Spleen (tissue), 11 donors: ENCODE results near the gene HMGCR. TPM values are rescaled to one million over a fixed set of nuclear protein-coding genes. Genes with fewer than 3 reads are reported as not detected.

Experiments used
- DNase-seq: peaks from one replicate; pipeline ENCODE4 v3.0.0-alpha.2; 2020
- H3K27ac ChIP-seq, 8 donors: fragments of 200-600 bp; sonication (generic) in 7 of 8; 1 replicate in 4 of 8; 2 replicates in 4 of 8; pipeline versions ENCODE4 v1.5.0 to v1.8.0; 2016 to 2021; ENCODE audit warnings: inconsistent platforms in 4 of 8, mild to moderate bottlenecking in 4 of 8, moderate library complexity in 1 of 8
- H3K27me3 ChIP-seq, 7 donors: fragments of 200-600 bp; sonication (generic) in 6 of 7; replicated peaks in 1 of 7; 1 replicate in 4 of 7; 2 replicates in 3 of 7; pipeline versions ENCODE4 v1.5.0 to v1.8.0; 2016 to 2021; ENCODE audit warnings: inconsistent platforms in 3 of 7, mild to moderate bottlenecking in 1 of 7
- H3K36me3 ChIP-seq, 6 donors: fragments of 200-600 bp; sonication (generic) in 5 of 6; 1 replicate in 4 of 6; 2 replicates in 2 of 6; pipeline versions ENCODE4 v1.5.0 to v1.8.0; 2016 to 2021; ENCODE audit warnings: inconsistent platforms in 2 of 6
- H3K4me1 ChIP-seq, 6 donors: fragments of 200-600 bp; sonication (generic) in 5 of 6; 1 replicate in 3 of 6; 2 replicates in 3 of 6; pipeline versions ENCODE4 v1.5.0 to v1.8.0; 2016 to 2021; ENCODE audit warnings: inconsistent platforms in 3 of 6
- H3K4me3 ChIP-seq, 8 donors: fragments of 200-600 bp; sonication (generic) in 7 of 8; 1 replicate in 4 of 8; 2 replicates in 4 of 8; pipeline versions ENCODE4 v1.5.0 to v1.8.0; 2016 to 2021; ENCODE audit warnings: inconsistent platforms in 4 of 8, mild to moderate bottlenecking in 4 of 8, moderate library complexity in 2 of 8
- H3K9me3 ChIP-seq, 8 donors: fragments of 200-600 bp; sonication (generic) in 7 of 8; 1 replicate in 4 of 8; 2 replicates in 4 of 8; pipeline versions ENCODE4 v1.5.0 to v1.8.0; 2016 to 2021; ENCODE audit warnings: inconsistent platforms in 4 of 8
- CTCF ChIP-seq, 11 experiments: fragments of 200-600 bp in 7 of 11; fragments of 450-650 bp in 4 of 11; sonication (generic) in 4 of 11; IDR thresholded peaks in 8 of 11; conservative IDR thresholded peaks in 3 of 11; 1 replicate in 7 of 11; 2 replicates in 4 of 11; pipeline versions ENCODE4 v1.4.0 to v1.8.0; 2016 to 2021; ENCODE audit warnings: antibody characterized with exemption in 11 of 11, inconsistent platforms in 4 of 11, mild to moderate bottlenecking in 1 of 11
- POLR2A ChIP-seq, 3 donors: fragments of 450-650 bp; IDR thresholded peaks; one replicate each; pipeline ENCODE4 v1.5.1; 2017; ENCODE audit warnings: antibody characterized with exemption in 3 of 3, mild to moderate bottlenecking in 1 of 3
- POLR2AphosphoS5 ChIP-seq, 3 donors: sonication (generic); formaldehyde crosslinking; IDR thresholded peaks; one replicate each; pipeline ENCODE4 v1.5.1; 2017; ENCODE audit warnings: antibody characterized with exemption in 3 of 3
- WGBS, 5 donors: extraction: QIAGEN DNeasy Blood & Tissue Kit in 3 of 5; methylation state at CpG; one replicate each; pipeline versions ENCODE4 v1.1.5 to v1.1.7; 2013 to 2018; 5-methylcytosine and 5-hydroxymethylcytosine counted together
- intact Hi-C: fragments of 100-400 bp; cut with DNase I; formaldehyde crosslinking; loops from one replicate; pipeline ENCODE4 v1.15.0; 2023; ENCODE audit warnings: low total_unique reads
- polyA plus RNA-seq, 3 donors: library from polyadenylated mRNA; stranded (reverse); fragments of 200-250 nt; gene quantifications; one replicate each; pipeline ENCODE4 v1.2.1, GENCODE V29; 2013
- total RNA-seq, 7 donors: library from RNA; depleted of rRNA in 3 of 7; stranded (reverse); fragments of >200 nt in 3 of 7; fragmentation: NEBNext Ultra II Directional in 4 of 7; extraction: Animal tissue kit (Norgen Biotek cat#: 25700) in 4 of 7; gene quantifications; one replicate each; pipeline versions ENCODE4 v1.1.0 to v1.2.1, GENCODE V29; 2016 to 2021
- donor health status: healthy with polysubstance abuse.
- donor health status: DM: no; HTN: no; CAD: no; lungs with moderate emphysema.
- donor health status: DM: no; HTN: no; CAD: no.
- donor health status: Bipolar disorder and iron deficiency.
- donor health status: healthy.
- donor health status: DM: no; HTN: no; CAD: no.
- donor health status: DM: yes; HTN: yes; CAD: no.

HMGCR gene
- total and polyA plus RNA-seq, 10 donors = 5.3 to 54.7 (median 35.7) TPM

GRCh38 chr5:75368391-75368790 is 31.4 kb downstream of the HMGCR start:
- H3K4me1 ChIP-seq = peaks cover 0 to under 1% (median 0%) of the 10 kb centered on the region in 6 donors
- 69 to 86% (median 83%) methylated on average over 4 of the region's 4 CpGs for WGBS, 5 donors
- no peak for DNase-seq
- TF ChIP-seq CTCF (IDR thresholded peaks at IDR 0.05 in 8 of 11, conservative IDR thresholded peaks at IDR 0.05 in 3 of 11) = no peak
- no peak for TF ChIP-seq POLR2A (IDR thresholded peaks at IDR 0.05)
- no peak for TF ChIP-seq POLR2AphosphoS5 (IDR thresholded peaks at IDR 0.05)
- peaks cover 0 to 32% (median 0%) of the 10 kb centered on the region in 6 donors for H3K36me3 ChIP-seq
- H3K27ac ChIP-seq = peak overlapping the region in 6 of 8 donors; percentile 4 to 54 (median 18)
- H3K9me3 ChIP-seq = no peaks in the 10 kb centered on the region
- H3K27me3 ChIP-seq = no peaks in the 10 kb centered on the region
- H3K4me3 ChIP-seq = no peak overlapping the region
- intact Hi-C loops = no loop called here

GRCh38 chr5:75373862-75374261 is 36.8 kb downstream of the HMGCR start:
- no peak overlapping the region for H3K4me3 ChIP-seq
- intact Hi-C loops = no loop called here
- no peaks in the 10 kb centered on the region for H3K9me3 ChIP-seq
- WGBS, 5 donors = 64 to 76% (median 71%) methylated on average over 2 of the region's 2 CpGs
- H3K27ac ChIP-seq = peak overlapping the region in 7 of 8 donors; percentile 9 to 78 (median 61)
- H3K27me3 ChIP-seq = no peaks in the 10 kb centered on the region
- peaks cover 0 to 5% (median 0%) of the 10 kb centered on the region in 6 donors for H3K4me1 ChIP-seq
- TF ChIP-seq POLR2A (IDR thresholded peaks at IDR 0.05) (no peak), CTCF (IDR thresholded peaks at IDR 0.05 in 8 of 11, conservative IDR thresholded peaks at IDR 0.05 in 3 of 11) (no peak), POLR2AphosphoS5 (IDR thresholded peaks at IDR 0.05) (no peak)
- peaks cover 0 to 80% (median 26%) of the 10 kb centered on the region in 6 donors for H3K36me3 ChIP-seq
- no peak for DNase-seq

- H3K4me1 ChIP-seq = peaks cover 0 to 5% (median 0%) of the 10 kb centered on the region in 6 donors
- peaks cover 0 to 83% (median 31%) of the 10 kb centered on the region in 6 donors for H3K36me3 ChIP-seq
- intact Hi-C loops = no loop called here
- H3K4me3 ChIP-seq = no peak overlapping the region
- peak overlapping the region in 7 of 8 donors; percentile 11 to 78 (median 58) for H3K27ac ChIP-seq
- 64 to 79% (median 77%) methylated on average over 12 of the region's 12 CpGs for WGBS, 5 donors
- no peaks in the 10 kb centered on the region for H3K9me3 ChIP-seq
- peak; percentile 79 for DNase-seq
- TF ChIP-seq POLR2AphosphoS5 (IDR thresholded peaks at IDR 0.05) = peak in 2 of 3 donors; percentile 64 to 78
- TF ChIP-seq CTCF (IDR thresholded peaks at IDR 0.05 in 8 of 11, conservative IDR thresholded peaks at IDR 0.05 in 3 of 11) = no peak
- no peak for TF ChIP-seq POLR2A (IDR thresholded peaks at IDR 0.05)
- no peaks in the 10 kb centered on the region for H3K27me3 ChIP-seq
These were observed 37.4 kb downstream of the HMGCR start for GRCh38 chr5:75374394-75374814.

- peaks cover 0 to 5% (median 0%) of the 10 kb centered on the region in 6 donors for H3K4me1 ChIP-seq
- DNase-seq = no peak
- H3K27ac ChIP-seq = peak overlapping the region in 5 of 8 donors; percentile 53 to 78 (median 61)
- peaks cover 0 to 86% (median 41%) of the 10 kb centered on the region in 6 donors for H3K36me3 ChIP-seq
- no peaks in the 10 kb centered on the region for H3K9me3 ChIP-seq
- H3K27me3 ChIP-seq = no peaks in the 10 kb centered on the region
- 96 to 100% (median 98%) methylated on average over 4 of the region's 4 CpGs for WGBS, 5 donors
- TF ChIP-seq CTCF (IDR thresholded peaks at IDR 0.05 in 8 of 11, conservative IDR thresholded peaks at IDR 0.05 in 3 of 11) (no peak), POLR2A (IDR thresholded peaks at IDR 0.05) (no peak), POLR2AphosphoS5 (IDR thresholded peaks at IDR 0.05) (no peak)
- no peak overlapping the region for H3K4me3 ChIP-seq
- intact Hi-C loops = no loop called here
These were observed 38.4 kb downstream of the HMGCR start for GRCh38 chr5:75375414-75375813.
